Ecto neural progenitor cell (in vitro differentiated cells): ENCODE data around the gene TMA7B.
"Not testable (repeated sequence)": the region's sequence is repeated elsewhere in the genome, so short reads cannot be mapped to it uniquely, and the experiment has no call there.

Experiments
- DNase-seq: peaks from one replicate; pipeline ENCODE4 v3.0.0-alpha.2; 2018; ENCODE audit warnings: low spot score

Gene TMA7B

DNA sequence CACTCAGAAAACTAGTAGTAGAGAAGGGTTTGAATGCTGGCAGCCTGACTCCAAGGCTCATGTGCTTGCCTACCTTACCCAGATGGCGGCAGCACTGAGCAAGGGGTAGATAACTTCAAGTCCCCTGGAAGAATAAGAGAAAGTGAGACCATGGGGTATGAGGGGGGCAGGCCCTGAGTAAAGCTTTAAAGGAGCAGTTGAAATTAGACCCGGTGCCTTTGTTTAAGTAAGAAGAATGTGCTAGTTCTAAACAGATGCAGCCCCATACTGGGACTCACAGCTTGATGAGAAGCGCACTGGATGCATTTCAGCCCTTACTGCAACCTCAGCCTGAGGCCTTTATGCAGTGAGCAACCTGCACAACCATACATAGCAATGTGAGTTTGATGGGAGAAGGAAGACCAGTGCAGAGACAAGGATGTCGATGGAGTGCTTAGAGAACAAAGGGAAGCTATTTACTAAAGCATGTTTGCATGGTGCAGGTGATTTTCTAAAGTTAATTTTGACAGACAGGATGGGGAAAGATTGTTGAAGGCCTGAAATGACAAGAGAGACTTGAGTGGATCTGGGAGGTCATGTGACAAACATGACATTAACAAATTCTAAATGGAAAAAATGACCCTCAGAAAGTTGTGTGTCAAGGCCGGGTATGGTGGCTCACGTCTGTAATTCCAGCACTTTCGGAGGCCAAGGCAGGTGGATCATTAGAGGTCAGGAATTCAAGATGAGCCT, 27.1 kb upstream of the TMA7B start:
- peak; percentile 62 for DNase-seq

DNA sequence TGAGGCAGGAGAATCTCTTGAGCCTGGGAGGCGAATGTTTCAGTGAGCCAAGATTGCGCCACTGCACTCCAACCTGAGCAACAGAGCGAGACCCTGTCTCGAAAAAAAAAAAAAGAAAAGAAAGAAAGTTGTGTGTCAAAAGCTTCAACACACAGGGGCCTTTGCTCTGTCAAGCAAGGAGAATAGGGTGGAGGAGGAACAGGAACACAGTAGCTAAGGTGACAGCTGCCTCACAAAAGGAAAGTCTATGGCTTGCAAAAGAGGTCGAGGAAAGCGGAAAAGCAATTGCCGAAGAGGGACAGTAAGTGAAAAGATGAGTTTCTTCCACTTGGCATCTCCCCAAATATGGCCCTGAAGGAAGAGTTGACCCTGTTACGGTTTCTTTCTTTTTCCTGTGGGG, 26.5 kb upstream of the TMA7B start:
- DNase-seq = no peak

DNA sequence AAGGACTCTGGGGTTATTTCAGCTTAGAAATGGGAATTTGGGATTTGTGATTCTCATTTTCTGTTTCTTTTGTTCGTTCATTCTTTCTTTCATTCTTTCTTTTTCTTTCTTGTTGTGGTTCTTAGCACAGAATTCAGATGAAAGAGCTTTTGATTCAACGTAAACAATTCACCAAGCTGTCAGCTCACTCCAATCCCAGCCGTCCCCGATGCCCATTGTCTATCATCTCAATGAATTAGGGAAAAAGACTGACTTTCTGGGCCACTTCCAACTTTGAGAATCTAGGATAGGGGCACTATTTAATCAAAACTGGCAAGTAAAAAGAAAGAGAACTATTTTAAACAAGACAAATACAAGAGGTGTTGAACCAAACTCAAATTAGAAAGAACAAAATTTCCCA, 25.1 kb upstream of the TMA7B start:
- no peak for DNase-seq

DNA sequence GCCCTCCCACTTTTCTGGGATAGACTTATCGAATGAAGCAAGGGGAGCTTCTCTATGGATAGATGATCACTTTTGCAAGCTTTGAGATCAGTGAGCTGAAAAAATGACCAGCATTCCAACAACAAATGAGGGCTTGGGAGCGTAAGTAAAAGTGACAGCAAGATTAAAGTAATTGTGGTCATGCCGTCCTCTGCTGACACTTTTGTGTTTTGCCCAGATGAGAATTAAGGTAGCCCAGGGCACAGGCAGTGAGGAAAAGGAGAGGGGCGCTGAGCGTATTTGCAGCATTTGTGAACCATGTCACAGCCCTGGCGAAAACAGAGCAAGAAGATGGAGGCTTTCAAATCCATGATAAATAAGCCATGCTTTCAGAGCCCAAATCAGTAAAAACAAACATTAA, 24.6 kb upstream of the TMA7B start:
- DNase-seq = no peak

DNA sequence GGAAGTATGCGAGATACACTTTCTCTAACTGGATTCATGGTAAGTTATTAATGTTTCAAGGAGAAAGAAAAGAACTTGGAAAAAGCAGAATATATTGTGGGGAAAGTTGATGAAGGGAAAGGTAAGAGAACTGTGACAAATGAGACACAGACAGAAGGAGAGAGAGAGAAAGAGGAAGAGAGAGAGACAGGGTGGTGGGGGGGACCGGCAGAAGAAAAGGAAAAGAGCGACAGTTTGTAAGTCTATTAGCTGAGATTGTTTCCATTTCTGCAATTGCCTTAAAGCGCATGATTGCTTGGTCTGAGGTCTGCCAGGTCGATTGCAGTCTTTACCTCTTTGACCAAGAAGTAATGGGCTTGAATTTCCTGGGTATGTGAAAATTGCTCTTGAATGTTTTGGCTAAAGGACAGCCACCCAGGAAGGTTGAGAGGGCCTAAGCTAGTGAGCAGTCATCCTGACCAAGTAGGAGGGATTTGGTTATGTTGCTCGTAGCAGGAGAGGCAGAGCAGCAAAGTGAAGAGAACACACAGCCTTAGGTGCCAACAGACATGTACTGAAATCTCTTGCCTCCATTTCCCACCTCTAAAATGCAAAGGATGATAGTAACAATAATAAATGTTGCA, 23.6 kb upstream of the TMA7B start:
- DNase-seq = no peak

DNA sequence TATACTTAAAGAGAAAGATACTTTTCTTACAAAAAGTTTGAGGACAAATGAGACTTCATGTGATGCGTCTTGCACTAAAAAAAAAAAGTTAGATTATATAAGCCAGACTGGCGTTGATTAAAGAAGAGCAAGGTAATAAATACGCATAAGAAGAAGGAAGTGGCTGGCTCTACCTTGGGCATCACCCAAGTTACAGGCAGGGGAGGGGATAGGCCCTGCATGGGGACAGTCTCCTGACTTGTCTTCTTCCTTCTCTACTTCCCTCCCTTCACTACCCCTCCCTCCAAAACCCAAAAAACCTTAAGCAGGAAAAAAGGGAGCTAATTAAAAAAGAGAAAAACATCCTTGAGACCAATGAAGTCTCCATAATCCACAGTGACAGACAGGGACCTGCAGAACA, 22.3 kb upstream of the TMA7B start:
- DNase-seq = no peak

DNA sequence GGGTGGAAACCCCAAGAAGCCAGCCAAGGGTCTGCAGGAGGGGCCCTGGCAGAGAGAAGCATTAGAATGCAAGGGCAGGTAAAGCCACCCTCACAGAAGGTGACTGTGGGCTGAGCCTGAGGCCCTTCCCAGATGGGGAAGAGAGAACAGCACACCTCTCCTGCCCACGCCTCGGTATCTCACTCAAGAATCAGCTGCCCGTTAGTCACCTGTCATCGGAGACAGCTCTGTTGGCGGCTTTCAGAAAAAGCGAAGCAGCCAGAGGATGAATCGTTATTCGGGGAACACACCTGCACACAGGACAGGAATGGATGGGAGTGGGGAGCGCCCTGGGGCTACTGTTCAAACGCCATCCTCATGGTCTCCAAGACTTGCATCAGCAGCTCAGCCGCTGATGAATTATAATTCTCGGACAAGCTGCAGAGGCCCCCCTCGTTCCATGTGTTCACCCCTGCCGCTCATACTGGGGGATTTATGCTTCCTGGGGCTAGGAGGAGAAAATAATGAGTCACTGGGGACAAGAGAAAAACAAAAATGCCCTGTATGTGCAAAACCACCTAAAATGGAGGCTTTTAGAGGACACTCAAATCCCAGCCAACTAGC, 21.6 kb upstream of the TMA7B start:
- no peak for DNase-seq

DNA sequence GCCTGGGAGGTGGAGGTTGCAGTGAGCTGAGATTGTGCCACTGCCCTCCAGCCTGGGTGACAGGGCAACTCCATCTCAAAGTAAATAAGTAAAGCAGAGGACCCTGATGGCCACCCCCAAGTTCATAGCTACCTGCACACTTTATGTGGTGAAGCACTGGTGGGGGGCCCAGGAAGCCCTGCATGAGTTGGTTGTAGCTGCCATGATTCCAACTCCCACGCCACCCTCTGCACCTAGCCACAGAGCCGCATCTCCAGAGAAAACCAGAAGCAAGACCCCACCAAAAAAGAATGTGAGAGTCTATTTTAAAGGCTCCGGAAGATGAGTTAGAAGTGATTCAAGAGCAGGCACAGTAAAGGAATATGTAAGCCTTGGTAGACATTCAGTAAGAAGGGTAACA, 20.4 kb upstream of the TMA7B start:
- no peak for DNase-seq

DNA sequence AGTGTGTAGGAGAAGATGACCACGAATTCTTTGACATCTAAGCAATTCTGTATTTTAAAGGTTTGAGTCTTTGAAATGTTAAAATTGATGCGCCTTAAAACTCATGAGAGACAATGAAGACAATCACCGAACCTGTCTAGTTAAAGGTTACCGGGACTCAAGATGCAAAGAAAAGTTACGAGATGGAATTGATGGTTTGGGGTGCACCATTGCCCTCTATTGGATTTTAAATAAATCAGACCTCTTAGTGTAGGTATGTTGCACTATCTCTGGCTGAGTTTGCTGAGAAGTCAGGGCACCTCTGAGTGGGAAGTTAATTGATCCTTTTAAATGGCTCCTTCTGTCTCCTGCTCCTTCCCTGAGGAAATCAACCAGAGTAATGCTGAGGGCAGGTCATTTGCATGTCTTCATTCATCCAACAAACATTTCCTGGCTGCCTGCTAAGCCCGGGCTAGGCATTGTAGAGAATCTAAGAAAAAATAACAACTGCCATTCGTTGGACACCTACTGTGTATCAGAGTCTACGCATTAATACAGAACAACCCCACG, 19.4 kb upstream of the TMA7B start:
- DNase-seq = no peak

DNA sequence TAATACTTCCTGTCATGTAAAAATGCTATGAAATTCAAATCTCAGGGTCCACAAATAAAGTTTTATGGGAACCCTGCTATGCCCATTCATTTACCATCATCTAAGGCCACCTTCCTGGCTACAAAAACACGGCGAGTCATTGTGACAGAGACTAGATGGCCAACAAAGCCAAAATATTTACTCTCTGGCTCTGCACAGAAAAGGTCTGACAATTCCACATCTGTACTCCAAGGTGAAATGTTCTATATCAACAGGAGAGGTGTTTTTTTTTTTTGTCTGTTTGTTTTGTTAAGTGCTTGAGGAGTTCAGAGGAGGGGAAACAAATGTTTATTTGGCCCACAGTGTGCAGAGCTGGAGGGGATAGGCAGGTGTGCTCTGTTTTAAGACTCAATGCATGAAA, 18.6 kb upstream of the TMA7B start:
- DNase-seq = no peak

DNA sequence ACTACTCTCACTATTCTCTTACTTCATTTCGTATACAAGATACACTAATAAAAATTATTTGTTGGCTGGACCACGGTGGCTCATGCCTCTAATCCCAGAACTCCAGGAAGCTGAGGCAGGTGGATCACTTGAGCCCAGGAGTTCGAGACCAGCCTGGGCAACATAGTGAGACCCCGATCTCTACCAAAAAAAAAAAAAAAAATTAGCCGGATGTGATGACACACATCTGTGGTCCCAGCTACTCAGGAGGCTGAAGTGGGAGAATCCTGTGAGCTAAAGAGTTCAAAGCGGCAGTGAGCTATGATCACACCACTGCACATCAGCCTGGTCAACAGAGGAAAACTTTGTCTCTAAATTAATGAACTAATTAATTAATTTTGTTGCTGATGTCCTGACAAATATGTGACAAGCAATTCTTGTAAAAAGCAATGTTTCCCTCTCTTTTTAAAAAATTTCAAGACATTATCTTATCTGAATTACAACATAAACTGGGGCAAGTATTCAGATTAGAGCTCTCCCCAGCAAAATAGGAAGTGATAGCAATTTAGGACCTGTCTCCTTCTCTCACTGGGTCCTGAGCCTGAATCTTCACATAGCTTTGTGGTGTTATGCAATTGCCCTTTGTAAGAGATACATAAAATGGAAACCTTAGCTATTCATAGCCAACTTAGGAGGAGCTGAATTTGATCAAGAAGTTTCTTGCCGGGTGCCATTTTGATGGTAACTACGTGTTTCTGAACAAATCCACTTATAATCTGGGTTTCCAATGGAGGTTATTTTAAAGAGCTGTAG, 17.6 kb upstream of the TMA7B start:
- DNase-seq = no peak

DNA sequence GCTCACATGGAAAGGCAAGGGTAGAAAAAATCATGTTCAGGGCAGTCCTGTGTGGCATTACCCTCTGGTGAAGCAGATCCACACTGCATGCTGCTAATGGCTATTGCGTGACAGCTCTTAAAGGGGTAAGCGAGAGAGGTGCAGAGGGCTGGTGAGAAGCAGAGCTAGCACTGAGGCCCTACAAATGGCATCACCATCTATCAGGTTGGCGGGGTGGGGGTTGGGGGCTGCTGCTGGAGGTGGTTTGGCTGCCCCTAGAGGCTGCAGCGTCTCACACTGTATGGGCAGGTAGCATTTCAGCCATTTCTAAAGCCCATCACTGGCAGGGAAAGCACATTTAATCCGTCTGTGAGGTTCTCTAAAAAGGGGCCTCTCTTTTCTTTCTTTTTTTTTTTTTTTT, 16.9 kb upstream of the TMA7B start:
- DNase-seq = no peak

DNA sequence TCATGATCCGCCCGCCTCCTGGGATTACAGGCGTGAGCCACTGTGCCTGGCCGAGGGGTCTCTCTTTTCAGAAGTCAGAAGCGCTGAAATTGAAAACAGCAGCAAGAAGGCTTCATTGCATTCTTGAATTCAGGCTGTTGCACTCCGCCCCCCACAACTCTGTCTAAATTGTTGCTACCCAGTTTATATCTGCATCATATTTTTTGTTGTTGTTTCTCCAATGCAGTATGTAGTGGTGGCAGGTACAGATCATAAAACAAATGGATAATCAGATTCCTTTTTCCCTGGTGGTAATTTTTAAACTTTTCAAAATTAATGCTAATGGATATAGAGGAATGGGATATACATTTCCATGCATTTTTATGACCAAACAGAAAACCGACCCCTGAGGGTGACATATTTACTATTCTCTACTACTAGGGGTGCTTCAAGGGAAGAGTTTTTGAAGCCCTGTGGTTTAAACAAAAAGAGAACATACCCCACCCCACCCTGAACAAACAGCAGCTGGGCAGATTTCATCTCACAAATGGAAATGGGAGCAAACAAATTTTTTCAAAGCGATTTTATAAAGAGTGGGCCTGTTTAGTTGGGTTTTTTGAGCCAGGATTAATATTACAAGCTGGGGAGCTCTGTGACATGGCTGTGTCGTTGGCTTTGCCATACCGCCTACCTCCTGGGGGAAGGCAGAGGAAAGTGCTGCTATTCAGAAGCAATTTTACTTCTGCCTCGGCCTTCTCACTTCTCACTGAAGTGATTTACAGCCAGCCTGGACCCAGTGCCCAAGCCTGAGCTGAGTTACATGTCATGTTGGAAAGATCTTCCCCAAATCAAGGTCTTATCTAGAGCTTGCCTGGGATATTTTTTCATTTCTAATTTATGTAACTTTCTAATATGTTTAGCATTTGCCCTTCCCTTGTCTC, 16.0 kb upstream of the TMA7B start:
- no peak for DNase-seq

DNA sequence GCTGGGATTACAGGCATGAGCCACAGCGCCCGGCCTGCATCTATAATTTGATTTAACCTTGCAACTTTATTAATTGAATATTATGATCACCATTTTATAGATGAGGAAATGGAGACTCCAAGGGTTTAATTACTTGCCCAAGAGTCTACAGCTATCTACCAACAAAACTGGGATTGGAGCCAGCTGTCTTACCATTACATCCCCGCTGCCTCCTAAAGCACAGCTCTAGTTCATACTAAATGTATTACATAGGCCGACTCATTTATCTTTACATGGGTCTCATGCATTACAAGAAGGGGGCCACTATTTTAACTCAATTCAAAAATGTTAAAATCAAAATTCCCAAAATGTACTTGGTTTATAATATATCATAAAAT, 14.1 kb upstream of the TMA7B start:
- no peak for DNase-seq

DNA sequence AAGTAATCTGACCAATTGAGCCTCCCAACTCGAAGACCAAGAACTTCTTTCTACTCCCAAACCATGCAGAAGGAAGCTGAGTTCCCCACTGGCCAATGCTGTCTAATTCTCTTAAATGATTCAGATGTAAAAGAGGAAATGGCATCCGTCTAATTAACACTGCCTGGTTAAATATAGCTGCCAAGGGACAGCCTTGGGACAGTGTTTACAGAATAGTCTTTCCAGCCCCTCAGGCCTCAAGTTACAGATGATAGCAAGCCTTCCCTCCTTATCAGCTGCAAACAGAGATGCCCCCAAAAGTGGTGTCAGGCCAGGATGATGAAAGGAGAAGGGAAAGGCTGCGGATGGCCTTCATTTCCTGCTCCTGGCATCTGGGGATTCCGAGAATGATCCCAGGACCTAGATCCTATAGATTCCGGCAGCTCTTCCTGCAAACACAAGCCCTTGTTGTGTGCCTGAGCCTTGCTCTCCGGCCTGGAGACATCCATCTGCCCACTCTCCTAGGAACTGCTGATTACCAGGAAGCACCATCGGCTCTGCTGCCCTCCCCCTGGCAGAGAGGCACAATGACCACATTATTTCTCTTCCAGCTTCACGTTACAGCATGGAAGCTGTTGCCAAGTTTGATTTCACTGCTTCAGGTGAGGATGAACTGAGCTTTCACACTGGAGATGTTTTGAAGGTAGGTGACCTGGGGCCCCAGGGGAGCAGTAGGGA, 13.5 kb upstream of the TMA7B start:
- no peak for DNase-seq

DNA sequence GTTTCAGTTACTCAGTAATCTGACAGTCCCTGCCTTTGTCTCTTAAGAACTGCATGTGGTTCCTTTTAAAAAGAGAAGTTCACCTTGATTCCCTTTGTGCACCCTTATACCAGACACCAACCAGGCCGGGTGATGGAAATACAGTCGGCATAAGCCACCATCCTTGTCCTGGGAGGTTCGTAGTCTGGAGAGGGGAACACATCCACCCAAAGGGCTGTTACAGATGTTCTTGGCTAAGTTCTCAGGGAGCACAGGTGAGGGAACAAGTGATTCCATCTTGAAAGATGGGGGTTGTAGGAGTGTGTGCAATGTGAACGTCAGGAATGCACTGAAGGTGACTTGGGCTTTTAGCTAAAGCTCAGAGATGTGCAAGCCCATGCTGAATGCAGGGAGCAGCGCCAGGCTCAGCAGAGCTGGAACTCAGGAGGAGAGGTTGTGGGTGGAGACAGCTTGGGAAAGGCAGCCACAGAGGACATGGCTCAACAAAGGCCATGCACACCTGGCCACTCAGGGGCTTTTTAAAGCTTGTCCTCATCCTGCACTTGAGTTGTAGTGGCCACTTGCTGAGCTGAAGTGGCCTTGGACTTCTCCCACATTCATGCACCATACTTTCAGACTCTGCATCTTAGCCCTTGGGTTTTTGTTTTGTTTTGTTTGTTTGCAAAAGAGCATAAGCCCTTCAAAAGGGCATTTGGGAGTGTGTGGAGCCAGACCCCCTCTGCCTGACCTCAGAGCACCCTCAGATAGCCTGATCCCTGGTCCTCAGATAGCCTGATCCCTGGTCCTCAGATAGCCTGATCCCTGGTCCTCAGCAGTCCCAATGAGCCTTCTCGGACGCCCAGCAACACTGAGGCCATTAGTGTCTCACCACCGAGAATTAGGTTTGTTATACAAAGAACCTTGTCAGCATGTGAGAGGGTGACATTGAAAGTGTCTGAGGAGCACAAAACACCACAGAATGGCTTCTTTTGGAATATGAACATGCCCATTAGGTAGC, 12.7 kb upstream of the TMA7B start:
- no peak for DNase-seq

DNA sequence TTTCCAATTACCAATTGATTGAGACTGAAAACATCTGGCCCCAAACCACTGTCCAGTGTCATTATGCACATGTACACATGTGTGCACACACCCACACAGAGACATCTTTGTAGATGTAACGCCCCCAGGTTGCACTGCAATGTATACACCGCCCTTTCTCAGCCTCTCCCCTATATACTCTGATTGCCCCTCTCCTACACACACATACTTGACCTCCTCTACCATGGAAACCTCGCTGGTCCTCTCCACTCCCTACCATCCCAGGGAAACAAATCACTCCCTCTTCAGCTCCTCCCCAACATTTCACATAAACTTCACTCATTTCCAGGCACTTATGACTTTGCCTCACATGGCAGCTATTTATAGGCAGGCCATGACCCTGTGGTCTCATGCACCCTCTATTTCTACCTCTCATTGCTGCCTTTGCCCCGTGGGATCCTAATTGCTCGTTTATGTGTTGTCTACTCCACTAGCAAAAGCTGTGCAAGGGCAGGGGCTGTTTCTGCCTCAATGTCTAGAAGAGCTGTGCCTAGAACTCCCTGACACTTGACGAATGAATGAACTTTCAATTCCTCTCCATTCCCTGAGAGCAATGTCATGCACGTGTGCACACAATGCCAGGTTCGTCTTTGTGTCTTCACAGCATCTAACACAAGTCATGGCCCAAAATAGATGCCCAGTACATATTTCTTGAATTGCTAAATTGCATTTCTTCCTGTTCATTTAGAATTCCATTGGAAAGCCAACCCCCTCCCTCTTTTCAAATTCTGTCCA, 10.0 kb upstream of the TMA7B start:
- DNase-seq = no peak

DNA sequence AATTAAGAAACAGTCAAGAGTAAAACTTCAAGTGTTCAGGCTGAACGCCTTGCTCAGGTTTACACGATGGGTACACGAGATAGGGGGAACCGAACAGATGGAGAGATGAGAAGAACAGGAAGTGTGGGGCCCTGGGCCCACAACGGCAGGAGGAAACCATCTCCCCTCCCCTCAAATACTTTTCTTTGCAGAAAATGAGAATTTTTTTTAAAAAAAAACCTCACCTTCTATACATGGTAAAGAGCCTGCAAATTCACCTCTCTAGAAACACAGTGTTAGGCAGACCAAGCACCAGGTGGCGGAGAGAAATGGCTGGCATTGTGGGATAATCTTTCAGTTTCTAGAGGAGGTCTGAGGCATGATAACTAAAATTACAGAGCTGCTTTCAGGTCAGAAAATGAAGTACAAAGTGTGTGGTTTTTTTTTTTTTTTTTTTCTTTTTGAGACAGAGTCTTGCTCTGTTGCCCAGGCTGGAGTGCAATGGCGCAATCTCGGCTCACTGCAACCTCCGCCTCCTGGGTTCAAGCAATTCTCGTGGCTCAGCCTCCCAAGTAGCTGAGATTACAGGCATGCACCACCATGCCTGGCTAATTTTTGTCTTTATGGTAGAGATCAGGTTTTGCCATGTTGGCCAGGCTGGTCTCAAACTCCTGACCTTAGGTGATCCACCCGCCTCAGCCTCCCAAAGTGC, 8.4 kb upstream of the TMA7B start:
- not testable (repeated sequence) for DNase-seq
